ENCODE data around the gene TAGLN.
A peak's percentile ranks its signal among the peaks of the same experiment; 100 is the strongest.

Gene TAGLN

GRCh38 chr11:117217141-117218084 is 18.2 kb downstream of the TAGLN start:
- no peak for DNase-seq

DNA sequence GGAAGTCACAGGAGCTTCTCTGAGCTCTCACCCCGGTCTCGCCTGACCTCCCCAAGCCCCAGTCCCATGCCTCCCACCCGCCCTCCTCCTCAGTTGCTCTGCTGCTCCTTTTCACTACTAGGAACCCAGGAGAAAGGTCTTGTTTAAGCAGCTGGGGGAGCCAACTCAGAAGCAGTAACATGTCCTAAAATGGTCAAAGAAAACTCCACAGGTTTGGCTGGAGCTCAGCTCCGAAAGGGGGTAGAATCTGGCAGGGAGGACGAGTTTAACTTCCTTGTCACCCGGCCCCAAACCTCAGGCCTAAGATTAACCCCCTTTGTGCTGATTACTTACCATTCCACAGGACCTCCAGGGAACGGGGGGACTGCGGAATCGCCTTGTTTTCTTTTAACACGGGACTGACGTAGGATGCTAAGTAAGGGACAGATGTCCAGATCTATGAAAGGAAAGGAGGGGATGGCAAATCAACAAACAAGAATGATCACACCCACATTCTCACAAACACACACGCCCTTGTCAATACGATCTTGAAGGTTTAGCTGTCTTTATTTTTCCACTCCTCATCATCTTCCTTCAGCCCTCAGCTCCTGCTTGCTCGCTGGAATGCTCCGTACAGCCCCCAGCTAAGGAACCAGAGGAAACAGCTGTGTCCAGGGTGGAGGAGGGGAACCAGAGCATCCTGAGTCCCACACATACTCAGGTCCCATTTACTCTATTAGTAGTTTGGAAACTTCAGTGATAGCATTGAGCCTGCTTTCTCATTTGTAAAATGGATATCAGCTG is 19.2 kb downstream of the TAGLN start:
- no peak for DNase-seq

- DNase-seq: no peak
These were observed 19.8 kb downstream of the TAGLN start for GRCh38 chr11:117219001-117219400.

DNA sequence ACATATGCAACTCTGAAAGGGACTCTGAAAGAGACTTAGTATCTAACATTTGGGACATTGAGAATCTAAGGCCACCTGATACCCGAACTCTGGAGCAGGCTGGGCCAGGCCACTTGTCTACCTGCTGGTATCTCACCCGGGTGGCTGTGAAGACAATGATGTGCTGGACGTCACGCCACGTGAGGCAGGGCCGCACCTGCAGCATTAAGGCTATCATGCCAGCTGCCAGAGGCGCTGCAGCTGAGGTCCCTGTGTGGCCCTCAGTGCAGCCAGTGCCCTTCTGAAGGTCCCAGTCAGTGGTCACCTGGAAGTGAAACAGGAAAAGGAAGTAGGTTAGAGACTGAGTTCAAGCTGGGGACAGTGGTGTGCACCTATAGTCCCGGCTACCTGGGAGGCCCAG is 20.3 kb downstream of the TAGLN start:
- no peak for DNase-seq

- no peak for DNase-seq
These were observed 20.8 kb downstream of the TAGLN start for GRCh38 chr11:117219995-117220394.

GRCh38 chr11:117220568-117220967 is 21.4 kb downstream of the TAGLN start:
- no peak for DNase-seq

DNA sequence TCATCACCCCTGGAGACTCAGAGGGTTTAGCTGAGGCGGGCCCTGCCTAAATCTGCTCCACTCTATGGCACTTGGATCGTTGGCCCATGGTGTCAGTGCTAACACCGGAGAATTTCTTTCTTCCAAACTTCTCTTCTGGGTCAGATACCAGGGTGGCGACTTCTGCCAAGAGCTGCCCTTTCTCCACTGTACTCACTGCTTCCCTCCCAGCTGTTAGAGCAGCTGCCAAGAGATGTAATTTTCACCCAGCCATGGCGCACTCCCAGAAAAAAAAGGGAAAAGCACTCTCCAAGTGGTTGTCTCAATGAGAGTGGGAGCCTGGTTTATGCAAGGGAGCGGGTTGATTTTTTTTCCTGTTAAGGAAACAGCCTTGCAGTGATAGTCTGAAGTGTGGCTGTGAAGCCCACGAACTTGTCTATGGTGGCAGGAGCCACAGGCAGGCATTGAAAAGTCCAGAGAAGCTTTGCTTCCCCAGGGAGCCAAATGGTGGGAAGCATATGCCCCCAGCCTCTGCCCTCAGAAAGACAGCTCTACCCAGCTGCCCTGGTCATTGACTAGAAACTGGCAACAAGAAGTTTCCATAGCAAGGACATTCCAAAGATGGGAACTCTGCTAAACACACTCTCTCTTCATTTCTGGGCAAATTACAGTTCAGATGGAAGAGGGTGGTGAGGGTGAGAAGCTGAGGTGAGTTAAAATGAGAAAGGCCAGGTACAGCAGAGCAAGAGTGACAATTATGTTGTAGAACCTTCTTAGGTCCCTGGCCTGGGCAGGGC is 22.0 kb downstream of the TAGLN start:
- no peak for DNase-seq

DNA sequence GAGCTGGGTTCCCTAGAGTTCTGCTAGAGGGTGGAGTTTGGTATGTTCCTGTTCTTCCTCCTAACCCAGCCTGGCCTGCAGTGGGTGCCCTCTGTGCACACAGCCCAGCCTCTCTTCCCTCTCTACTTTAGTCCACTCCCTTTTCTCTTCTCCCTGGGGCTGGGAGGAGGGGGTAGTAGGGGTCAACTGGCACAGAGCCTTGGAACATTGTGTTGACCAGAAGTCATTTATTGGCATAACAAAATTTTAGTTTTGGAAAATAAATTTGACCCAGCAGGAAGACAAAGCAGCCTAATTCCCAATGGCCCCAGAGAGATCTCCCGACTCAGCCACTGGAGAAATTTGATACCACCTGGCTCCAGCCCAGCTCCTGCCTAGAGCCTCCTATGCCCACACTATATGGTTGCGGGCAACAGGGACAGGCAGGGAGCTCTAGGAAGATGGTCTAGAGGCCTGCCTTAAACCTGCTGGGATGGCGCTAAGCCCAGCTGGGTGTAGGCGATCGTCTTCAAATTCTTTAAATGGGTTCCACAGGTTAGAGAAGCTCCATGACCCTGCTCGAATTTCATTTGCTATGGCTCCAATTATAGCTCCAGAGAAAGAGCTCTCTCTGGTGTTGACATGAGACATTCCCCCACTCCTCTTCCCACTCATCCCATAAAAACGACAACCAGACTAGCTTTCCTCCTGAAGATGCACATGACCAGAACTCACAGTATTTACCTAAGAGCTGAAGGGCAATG is 22.8 kb downstream of the TAGLN start:
- peak; percentile 77 for DNase-seq

DNA sequence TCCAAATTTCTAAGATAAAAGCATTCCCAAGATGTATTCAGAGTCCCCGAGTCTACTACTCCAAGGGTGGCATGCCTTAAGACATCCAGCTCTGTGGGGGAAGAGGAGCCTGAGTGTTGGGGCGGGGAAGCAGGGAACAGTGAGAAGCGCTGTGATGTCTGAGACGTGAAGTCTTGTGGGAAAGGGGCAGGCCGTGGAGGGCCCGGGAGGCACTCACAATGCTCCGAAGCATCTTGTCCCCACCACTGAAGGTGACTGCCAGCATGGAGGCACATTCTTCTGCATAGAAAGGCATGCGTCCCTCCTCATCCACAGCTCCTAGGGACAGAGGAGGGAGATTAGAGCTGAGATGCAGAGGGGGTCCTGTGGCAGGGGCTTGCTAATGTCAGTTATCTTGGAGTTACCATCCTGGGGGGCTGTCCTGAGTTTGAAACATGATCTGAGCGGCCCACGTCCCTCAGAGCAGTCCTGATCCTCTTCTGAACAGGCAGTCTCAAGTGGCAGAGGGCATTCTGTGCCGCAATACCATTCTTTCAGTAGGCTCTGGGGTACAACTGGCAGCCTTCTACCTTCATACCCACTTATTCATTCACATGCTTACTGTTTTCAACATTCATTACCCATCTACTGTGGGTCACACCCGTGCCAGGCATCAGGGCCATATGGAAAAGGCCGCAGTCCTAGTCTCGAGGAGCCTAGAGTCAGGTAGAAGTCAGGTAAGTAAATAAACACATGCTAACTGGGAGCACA is 24.0 kb downstream of the TAGLN start:
- no peak for DNase-seq

GRCh38 chr11:117223741-117224689 is 24.8 kb downstream of the TAGLN start:
- DNase-seq: no peak

GRCh38 chr11:117225553-117226170 is 26.5 kb downstream of the TAGLN start:
- DNase-seq: no peak

GRCh38 chr11:117226388-117227385 is 27.5 kb downstream of the TAGLN start:
- peak; percentile 91 for DNase-seq

DNA sequence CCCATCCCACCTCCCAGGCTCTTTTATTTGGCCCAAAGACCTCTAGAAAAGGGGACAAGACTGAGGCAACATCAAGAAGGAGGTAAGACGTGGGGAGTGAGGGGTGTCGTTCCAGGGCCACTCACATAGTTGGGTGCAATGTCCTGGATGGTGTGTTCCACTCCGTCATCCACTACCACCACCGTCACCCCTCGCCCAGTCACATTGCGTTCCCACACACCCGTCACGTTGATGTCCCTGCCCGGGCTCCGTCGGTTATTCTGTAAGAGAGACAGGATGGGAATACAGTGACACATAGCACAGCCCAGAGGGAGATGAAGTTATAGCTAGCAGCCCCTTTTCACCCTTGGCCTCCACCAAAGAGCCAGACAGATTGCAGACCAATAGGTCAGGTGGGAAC is 28.9 kb downstream of the TAGLN start:
- no peak for DNase-seq

DNA sequence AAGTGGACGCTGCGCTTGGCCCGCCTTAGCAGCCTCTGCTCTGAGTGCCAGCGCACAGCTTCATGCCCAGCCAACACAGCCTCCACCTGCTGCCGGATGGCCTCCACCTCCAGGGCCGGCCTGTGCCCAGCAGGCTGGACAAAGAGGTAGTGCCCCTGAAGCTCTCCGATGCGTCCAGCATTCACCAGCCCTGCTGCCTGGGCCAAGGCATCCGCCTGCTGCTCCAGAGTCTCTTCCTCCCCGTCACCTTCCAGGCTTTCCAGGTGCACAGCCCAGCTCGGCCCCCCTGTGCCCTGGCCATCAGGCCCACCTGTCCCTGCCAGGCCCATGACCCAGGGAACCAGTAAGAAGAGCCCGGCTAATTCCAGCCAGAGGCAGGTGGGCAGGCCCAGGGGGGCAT is 30.2 kb downstream of the TAGLN start:
- DNase-seq: no peak

GRCh38 chr11:117229931-117230285 is 30.7 kb downstream of the TAGLN start:
- no peak for DNase-seq

DNA sequence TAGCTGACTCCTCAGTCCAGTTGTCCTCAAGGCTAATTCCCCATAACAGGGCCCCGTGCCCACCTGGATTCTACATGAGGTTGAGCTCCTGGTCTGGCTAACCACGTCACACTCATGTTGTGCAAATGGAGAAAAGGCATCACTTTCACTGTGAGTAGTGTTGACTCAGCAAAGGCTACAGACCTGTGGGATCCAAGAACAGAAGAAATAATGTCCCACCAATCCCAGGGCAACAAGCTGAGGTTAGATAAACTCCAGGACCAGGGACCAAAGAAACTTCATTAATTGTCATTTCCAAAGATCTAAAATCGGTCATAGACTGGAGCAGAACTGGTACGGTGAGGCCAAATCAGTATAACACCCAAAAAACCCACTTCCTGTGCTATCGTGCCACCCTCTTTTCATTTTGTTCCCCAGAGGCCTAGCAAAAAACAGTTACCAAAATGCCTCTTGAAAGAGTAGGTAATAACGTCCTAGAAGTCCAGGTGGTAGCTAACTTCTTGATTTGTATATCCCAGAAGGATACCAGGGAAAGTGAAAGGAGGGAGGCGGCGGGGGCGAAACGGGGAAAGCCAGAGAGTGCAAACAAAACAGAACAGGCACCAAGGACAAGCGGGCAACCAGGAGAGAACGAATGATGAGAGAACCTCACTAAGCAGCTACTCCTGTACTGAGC is 31.3 kb downstream of the TAGLN start:
- no peak for DNase-seq

GRCh38 chr11:117230999-117231841 is 32.0 kb downstream of the TAGLN start:
- peak; percentile 46 for DNase-seq

DNA sequence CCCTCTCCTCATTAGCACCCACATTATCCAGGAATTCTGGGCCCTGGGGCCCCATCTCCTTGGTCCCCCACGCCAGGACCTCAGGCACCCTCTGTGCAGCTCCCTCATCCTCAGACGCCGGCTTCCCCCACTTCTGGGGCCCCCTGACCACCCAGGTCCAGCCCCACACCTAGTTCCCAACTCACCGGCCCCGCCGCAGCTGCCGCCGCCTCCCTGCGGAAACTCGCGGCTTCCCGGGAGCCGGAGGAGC is 32.6 kb downstream of the TAGLN start, which contains the start of gene PCSK7:
TSS of gene PCSK7 (minus strand) at position 232 of the 250 bp plus-strand sequence. CDS start 2,229 bp downstream, outside the sequence.
- DNase-seq: no peak
